GM21737 (cell line): ENCODE data around the gene ZNF28.
"Not testable (repeated sequence)": the region's sequence is repeated elsewhere in the genome, so short reads cannot be mapped to it uniquely, and the experiment has no call there.

ENCODE experiments used
- ATAC-seq: cut with Tn5 transposase; IDR thresholded peaks from one replicate; pipeline ENCODE4 v1.9.1; 2021; ENCODE audit warnings: mild to moderate bottlenecking, moderate library complexity; ENCODE audit not compliant: unreplicated experiment

Gene ZNF28

GRCh38 chr19:52821204-52821960 is at the start of gene ZNF28:
Gene ZNF28, minus strand, starts transcription at chr19:52821633. Its CDS starts 3,675 bp downstream, at chr19:52817958.
- ATAC-seq: peak; percentile 96

GRCh38 chr19:52868031-52868430 is 46.6 kb upstream of the ZNF28 start:
- not testable (repeated sequence) for ATAC-seq

GRCh38 chr19:52857378-52858191 is 36.2 kb upstream of the ZNF28 start, which contains the start of gene ZNF468:
Gene ZNF468, minus strand, starts transcription at chr19:52857619. Its CDS starts 3,347 bp downstream, at chr19:52854272.
- peak; percentile 93 for ATAC-seq

GRCh38 chr19:52856540-52857377 is 35.3 kb upstream of the ZNF28 start:
- ATAC-seq: peak; percentile 28

GRCh38 chr19:52847352-52847751 is 25.9 kb upstream of the ZNF28 start:
- not testable (repeated sequence) for ATAC-seq

- ATAC-seq: not testable (repeated sequence)
Measured at GRCh38 chr19:52840825-52841465, 19.5 kb upstream of the ZNF28 start.

- not testable (repeated sequence) for ATAC-seq
Measured at GRCh38 chr19:52834289-52834688, 12.9 kb upstream of the ZNF28 start.

GRCh38 chr19:52833541-52833940 is 12.1 kb upstream of the ZNF28 start:
- not testable (repeated sequence) for ATAC-seq

- not testable (repeated sequence) for ATAC-seq
Measured at GRCh38 chr19:52829866-52830265, 8.4 kb upstream of the ZNF28 start.

- no peak for ATAC-seq
Measured at GRCh38 chr19:52825765-52826164, 4.3 kb upstream of the ZNF28 start.

- ATAC-seq: no peak
Measured at GRCh38 chr19:52823676-52824075, 2.2 kb upstream of the ZNF28 start.

GRCh38 chr19:52820472-52821203 is 795 bp downstream of the ZNF28 start:
- peak; percentile 43 for ATAC-seq

GRCh38 chr19:52809801-52810200 is 11.6 kb downstream of the ZNF28 start:
- no peak for ATAC-seq

GRCh38 chr19:52799950-52800640 is 21.3 kb downstream of the ZNF28 start:
- ATAC-seq: not testable (repeated sequence)

- no peak for ATAC-seq
Measured at GRCh38 chr19:52789440-52789839, 32.0 kb downstream of the ZNF28 start.

- peak; percentile 93 for ATAC-seq
Measured at GRCh38 chr19:52786464-52787354, 34.7 kb downstream of the ZNF28 start, which contains the start of gene ZNF600. Gene ZNF600, minus strand, starts transcription at chr19:52786791. Its CDS starts 7,903 bp downstream, at chr19:52778888.

- ATAC-seq: no peak
Measured at GRCh38 chr19:52786078-52786463, 35.4 kb downstream of the ZNF28 start.

GRCh38 chr19:52785506-52785905 is 35.9 kb downstream of the ZNF28 start:
- no peak for ATAC-seq
